Testis (tissue), 3 donors: ENCODE results near the gene RYR3. TPM values are rescaled to one million over a fixed set of nuclear protein-coding genes. Genes with fewer than 3 reads are reported as not detected.

Experiments
- DNase-seq: peaks from one replicate; pipeline ENCODE4 v3.0.0-alpha.2; 2019
- H3K27ac ChIP-seq, 2 donors: fragments of 200-600 bp; sonication (generic); one replicate each; pipeline ENCODE4 v1.5.1; 2019
- H3K27me3 ChIP-seq: fragments of 200-600 bp; sonication (generic); one replicate; pipeline ENCODE4 v1.5.1; 2019
- H3K36me3 ChIP-seq: fragments of 200-600 bp; sonication (generic); one replicate; pipeline ENCODE4 v1.5.1; 2017; ENCODE audit warnings: low read depth; ENCODE audit errors: missing control alignments
- H3K4me1 ChIP-seq: fragments of 200-600 bp; sonication (generic); one replicate; pipeline ENCODE4 v1.5.1; 2019
- H3K4me3 ChIP-seq, 2 donors: fragments of 200-600 bp; sonication (generic); one replicate each; pipeline ENCODE4 v1.5.1; 2017 to 2019
- H3K9me3 ChIP-seq: fragments of 200-600 bp; sonication (generic); one replicate; pipeline ENCODE4 v1.5.1; 2017
- POLR2A ChIP-seq: fragments of 450-650 bp; IDR thresholded peaks from one replicate; pipeline ENCODE4 v1.6.1; 2017; ENCODE audit warnings: antibody characterized with exemption, mild to moderate bottlenecking, moderate library complexity
- WGBS, 2 donors: methylation state at CpG; one replicate each; pipeline ENCODE4 v1.1.5; 2018; 5-methylcytosine and 5-hydroxymethylcytosine counted together
- intact Hi-C: fragments of 100-400 bp; cut with DNase I; formaldehyde crosslinking; loops from one replicate; pipeline ENCODE4 v1.15.1; 2023; ENCODE audit warnings: low total_unique reads
- polyA plus RNA-seq: library from polyadenylated mRNA; stranded (reverse); fragments of 350-450 nt; fragmentation: Illumina TruSeq; extraction: RNeasy Lipid Tissue Mini Kit (QIAGEN cat#74804); gene quantifications from one replicate; pipeline ENCODE4 v1.2.3, GENCODE V29; 2014; ENCODE audit warnings: low read depth, low replicate concordance; ENCODE audit not compliant: insufficient read depth
- total RNA-seq, 2 donors: library from RNA; depleted of rRNA; stranded (reverse); fragments of >200 nt; gene quantifications; one replicate each; pipeline ENCODE4 v1.2.3, GENCODE V29; 2016
- TF ChIP-seq, protein P1 (sequence below), 3 experiments: fragments of 450-650 bp in 2 of 3; fragments of 200-600 bp in 1 of 3; sonication (generic) in 1 of 3; IDR thresholded peaks; one replicate each; pipeline ENCODE4 v1.5.1; 2016 to 2019; ENCODE audit warnings: antibody characterized with exemption in 3 of 3, mild to moderate bottlenecking in 2 of 3, moderate library complexity in 1 of 3

The RYR3 gene
- total and polyA plus RNA-seq, 3 donors from 2014 or later = 4.3 to 7.6 (median 4.4) TPM

DNA sequence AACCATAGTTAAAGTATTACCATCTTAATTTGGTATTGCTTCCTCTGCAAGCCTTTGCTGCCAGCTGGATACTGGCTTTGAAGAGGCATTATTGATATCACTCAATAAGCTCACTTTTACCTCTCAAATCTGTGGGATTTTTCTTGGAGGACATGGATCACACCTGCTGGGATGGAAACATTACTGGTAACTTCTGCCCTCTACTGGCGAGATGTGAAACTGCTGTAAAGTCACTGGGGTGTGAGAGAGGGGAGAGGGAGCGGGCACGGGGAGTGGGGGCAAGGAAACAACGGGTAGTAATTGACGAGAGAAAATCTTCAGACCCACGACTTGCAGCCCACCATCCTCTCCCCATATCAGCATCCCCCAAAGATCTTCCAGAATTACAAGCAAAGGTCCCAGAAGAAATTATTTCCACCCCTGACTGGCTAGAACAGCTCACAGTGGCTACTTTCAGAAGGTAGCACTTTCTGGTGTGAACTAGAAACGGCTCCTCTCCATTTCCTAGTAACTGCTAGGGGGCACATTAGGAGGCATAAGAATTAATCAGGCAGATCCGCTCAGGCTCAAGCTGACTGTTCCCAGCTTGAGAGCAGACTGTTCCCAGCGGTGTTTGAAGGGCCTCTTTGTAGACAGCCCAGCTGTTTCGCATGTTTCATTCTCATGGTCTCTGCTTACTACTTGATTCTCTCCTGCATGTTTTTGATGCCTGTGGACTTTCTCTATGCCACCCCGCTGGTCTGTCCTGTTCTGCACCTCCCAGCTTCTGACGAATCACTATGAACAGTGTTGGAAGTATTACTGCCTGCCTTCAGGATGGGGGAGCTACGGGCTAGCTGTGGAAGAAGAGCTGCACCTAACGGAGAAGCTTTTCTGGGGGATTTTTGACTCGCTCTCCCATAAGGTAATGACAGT, 427.2 kb downstream of the RYR3 start:
- Histone ChIP-seq H3K27ac (no peak overlapping the region), H3K4me3 (no peak overlapping the region), H3K4me1 (no peaks in the 10 kb centered on the region), H3K9me3 (no peaks in the 10 kb centered on the region), H3K36me3 (no peaks in the 10 kb centered on the region), H3K27me3 (no peaks in the 10 kb centered on the region)
- peak; percentile 46 for DNase-seq
- WGBS, 2 donors = 49 to 53% methylated on average over 15 of the region's 15 CpGs
- TF ChIP-seq POLR2A = no peak
- TF ChIP-seq, protein P1, sequence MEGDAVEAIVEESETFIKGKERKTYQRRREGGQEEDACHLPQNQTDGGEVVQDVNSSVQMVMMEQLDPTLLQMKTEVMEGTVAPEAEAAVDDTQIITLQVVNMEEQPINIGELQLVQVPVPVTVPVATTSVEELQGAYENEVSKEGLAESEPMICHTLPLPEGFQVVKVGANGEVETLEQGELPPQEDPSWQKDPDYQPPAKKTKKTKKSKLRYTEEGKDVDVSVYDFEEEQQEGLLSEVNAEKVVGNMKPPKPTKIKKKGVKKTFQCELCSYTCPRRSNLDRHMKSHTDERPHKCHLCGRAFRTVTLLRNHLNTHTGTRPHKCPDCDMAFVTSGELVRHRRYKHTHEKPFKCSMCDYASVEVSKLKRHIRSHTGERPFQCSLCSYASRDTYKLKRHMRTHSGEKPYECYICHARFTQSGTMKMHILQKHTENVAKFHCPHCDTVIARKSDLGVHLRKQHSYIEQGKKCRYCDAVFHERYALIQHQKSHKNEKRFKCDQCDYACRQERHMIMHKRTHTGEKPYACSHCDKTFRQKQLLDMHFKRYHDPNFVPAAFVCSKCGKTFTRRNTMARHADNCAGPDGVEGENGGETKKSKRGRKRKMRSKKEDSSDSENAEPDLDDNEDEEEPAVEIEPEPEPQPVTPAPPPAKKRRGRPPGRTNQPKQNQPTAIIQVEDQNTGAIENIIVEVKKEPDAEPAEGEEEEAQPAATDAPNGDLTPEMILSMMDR (IDR thresholded peaks at IDR 0.05) = peak; percentile 30 to 68 (median 51)
- intact Hi-C loops = no loop called here

DNA sequence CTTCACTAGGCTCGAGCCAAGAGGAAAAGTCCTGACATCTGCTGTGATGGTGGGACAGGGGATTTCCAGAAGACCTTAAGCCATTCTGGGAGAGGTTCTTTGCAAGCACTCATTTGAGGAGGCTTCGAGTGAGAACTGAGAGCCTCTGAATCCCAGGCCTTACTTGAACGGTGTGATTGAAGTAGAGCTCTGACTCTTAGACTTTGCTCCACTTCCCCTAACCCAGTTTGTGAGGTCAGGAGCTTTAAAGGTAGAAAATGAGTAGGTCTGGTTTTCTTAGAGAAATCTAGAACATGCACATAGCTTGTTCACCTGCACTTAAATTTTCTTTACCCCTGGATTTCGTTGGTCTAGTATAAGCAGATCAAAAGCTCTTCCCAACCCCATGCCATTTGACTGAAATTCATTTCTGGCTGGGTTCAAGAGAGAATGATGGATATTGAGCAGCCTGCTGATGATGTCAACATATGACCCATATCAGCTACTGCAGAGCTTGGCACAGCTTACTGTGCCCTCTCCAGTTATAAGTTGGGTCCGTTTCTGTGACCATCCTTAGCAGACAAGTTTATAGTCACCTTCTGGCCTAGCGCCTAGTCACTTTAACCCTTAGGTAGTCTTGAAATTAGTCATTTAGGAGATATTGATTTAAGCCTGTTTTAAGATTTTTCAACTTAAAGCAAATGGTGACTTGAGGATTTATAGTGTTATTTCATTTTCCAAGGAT, 428.3 kb downstream of the RYR3 start:
- no peak for TF ChIP-seq POLR2A
- TF ChIP-seq, protein P1 (IDR thresholded peaks at IDR 0.05) = no peak
- Histone ChIP-seq H3K9me3 (no peaks in the 10 kb centered on the region), H3K4me1 (no peaks in the 10 kb centered on the region), H3K27ac (no peak overlapping the region), H3K27me3 (no peaks in the 10 kb centered on the region), H3K36me3 (no peaks in the 10 kb centered on the region), H3K4me3 (no peak overlapping the region)
- DNase-seq = no peak
- intact Hi-C loops = no loop called here
- WGBS, 2 donors = 72 to 73% methylated on average over 6 of the region's 6 CpGs

DNA sequence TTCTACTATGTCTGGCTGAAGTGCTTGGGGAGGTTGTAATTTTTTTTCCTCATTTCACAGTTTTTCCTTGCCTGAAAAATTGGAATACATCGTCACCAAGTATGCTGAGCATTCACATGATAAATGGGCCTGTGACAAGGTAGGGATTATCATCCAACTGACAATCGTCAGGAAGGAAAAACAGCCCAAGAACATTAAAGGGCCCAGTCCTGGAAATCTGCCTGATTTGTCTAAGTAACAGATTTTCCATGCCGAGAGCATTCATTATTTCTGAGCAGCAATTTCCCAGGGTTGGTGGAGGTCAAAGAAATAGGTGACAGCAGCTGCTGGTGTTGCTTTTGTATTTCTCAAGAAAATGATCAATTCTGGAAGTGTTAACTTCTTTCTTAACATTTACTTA, 431.5 kb downstream of the RYR3 start:
- no peaks in the 10 kb centered on the region for H3K9me3 ChIP-seq
- intact Hi-C loops = no loop called here
- TF ChIP-seq, protein P1 (IDR thresholded peaks at IDR 0.05) = no peak
- TF ChIP-seq POLR2A = no peak
- H3K36me3 ChIP-seq = no peaks in the 10 kb centered on the region
- no peaks in the 10 kb centered on the region for H3K27me3 ChIP-seq
- no peak overlapping the region for H3K27ac ChIP-seq
- H3K4me1 ChIP-seq = no peaks in the 10 kb centered on the region
- 51 to 62% methylated on average over 3 of the region's 3 CpGs for WGBS, 2 donors
- H3K4me3 ChIP-seq = no peak overlapping the region
- DNase-seq = no peak

DNA sequence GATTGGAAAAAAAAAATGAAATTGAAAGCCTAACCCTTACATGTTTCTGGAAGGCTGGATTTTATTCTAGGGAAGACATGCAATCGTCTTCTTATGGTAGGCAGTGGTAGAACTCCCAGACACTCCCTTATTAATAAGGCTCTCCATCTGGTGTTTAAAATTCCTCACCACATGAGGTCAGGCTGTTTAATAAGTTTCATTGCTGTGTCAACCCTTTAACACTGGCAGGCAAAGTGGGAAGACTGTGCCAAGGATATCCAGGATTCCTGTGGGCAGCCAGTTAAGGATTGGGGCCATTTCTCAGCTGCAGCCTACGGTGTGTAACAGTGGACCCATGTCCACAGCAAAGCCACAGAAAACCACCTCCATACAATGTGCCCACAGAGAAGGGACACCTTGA, 432.0 kb downstream of the RYR3 start:
- H3K36me3 ChIP-seq = no peaks in the 10 kb centered on the region
- DNase-seq = no peak
- H3K4me1 ChIP-seq = no peaks in the 10 kb centered on the region
- H3K27me3 ChIP-seq = no peaks in the 10 kb centered on the region
- H3K9me3 ChIP-seq = no peaks in the 10 kb centered on the region
- intact Hi-C loops = no loop called here
- 58 to 67% methylated on average over 2 of the region's 2 CpGs for WGBS, 2 donors
- no peak overlapping the region for H3K27ac ChIP-seq
- TF ChIP-seq, protein P1 (IDR thresholded peaks at IDR 0.05) = no peak
- no peak for TF ChIP-seq POLR2A
- no peak overlapping the region for H3K4me3 ChIP-seq
